HEK293 (cell line): ENCODE measurements around the gene SNTG2.

ENCODE experiments used
- GLI4 ChIP-seq: fragments of 450-650 bp; formaldehyde crosslinking; IDR thresholded peaks from 2 replicates; pipeline ENCODE4 v1.5.1; 2016; ENCODE audit warnings: missing biosample characterization, missing genetic modification characterization
- HOXA7 ChIP-seq: sonication (generic); formaldehyde crosslinking; IDR thresholded peaks from 2 replicates; pipeline ENCODE4 v1.8.1; 2022; ENCODE audit warnings: missing genetic modification reagents, borderline replicate concordance
- TCF7L2 ChIP-seq: IDR thresholded peaks from 2 replicates; pipeline ENCODE4 v1.6.1; 2011; ENCODE audit warnings: low read depth, mild to moderate bottlenecking, inconsistent platforms, low read length, moderate library complexity, borderline replicate concordance
- ZNF10 ChIP-seq: fragments of 450-650 bp; formaldehyde crosslinking; IDR thresholded peaks from 2 replicates; pipeline ENCODE4 v1.5.1; 2017; ENCODE audit warnings: missing biosample characterization, missing genetic modification characterization
- ZNF501 ChIP-seq: fragments of 450-650 bp; formaldehyde crosslinking; IDR thresholded peaks from 2 replicates; pipeline ENCODE4 v1.5.1; 2016; ENCODE audit warnings: missing biosample characterization, missing genetic modification characterization
- TF ChIP-seq, protein P1 (sequence below): fragments of 450-650 bp; formaldehyde crosslinking; IDR thresholded peaks from 2 replicates; pipeline ENCODE4 v1.5.1; 2016; ENCODE audit warnings: missing biosample characterization, missing genetic modification characterization
- TF ChIP-seq, protein P2 (sequence below): fragments of 450-650 bp; formaldehyde crosslinking; IDR thresholded peaks from 2 replicates; pipeline ENCODE4 v1.5.1; 2016; ENCODE audit warnings: missing biosample characterization, missing genetic modification characterization

DNA sequence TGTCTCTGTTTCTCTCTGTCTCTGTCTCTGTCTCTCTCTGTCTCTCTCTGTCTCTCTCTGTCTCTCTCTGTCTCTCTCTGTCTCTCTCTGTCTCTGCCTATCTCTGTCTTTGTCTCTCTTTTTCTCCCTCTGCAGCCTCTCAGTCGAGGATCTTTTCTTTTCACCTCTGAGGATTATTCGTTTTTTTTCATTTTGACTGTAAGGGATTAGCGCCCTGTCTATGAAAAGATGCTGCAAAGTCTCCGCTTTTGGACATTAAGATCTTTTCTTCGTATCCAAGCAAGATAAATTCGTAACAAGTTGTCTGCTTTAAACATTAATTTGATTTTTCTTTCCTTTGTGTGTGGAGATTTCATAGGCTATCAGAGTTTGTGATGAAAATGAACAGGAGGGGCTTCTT is 271.4 kb downstream of the SNTG2 start:
- TF ChIP-seq TCF7L2 (no peak), ZNF501 (tag by site-specific recombination) (no peak), GLI4 (no peak), ZNF10 (tag by site-specific recombination) (no peak), HOXA7 (CRISPR knock-in tag) (no peak)
- TF ChIP-seq, protein P1, sequence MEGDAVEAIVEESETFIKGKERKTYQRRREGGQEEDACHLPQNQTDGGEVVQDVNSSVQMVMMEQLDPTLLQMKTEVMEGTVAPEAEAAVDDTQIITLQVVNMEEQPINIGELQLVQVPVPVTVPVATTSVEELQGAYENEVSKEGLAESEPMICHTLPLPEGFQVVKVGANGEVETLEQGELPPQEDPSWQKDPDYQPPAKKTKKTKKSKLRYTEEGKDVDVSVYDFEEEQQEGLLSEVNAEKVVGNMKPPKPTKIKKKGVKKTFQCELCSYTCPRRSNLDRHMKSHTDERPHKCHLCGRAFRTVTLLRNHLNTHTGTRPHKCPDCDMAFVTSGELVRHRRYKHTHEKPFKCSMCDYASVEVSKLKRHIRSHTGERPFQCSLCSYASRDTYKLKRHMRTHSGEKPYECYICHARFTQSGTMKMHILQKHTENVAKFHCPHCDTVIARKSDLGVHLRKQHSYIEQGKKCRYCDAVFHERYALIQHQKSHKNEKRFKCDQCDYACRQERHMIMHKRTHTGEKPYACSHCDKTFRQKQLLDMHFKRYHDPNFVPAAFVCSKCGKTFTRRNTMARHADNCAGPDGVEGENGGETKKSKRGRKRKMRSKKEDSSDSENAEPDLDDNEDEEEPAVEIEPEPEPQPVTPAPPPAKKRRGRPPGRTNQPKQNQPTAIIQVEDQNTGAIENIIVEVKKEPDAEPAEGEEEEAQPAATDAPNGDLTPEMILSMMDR (tag by site-specific recombination) = no peak
- TF ChIP-seq, protein P2, sequence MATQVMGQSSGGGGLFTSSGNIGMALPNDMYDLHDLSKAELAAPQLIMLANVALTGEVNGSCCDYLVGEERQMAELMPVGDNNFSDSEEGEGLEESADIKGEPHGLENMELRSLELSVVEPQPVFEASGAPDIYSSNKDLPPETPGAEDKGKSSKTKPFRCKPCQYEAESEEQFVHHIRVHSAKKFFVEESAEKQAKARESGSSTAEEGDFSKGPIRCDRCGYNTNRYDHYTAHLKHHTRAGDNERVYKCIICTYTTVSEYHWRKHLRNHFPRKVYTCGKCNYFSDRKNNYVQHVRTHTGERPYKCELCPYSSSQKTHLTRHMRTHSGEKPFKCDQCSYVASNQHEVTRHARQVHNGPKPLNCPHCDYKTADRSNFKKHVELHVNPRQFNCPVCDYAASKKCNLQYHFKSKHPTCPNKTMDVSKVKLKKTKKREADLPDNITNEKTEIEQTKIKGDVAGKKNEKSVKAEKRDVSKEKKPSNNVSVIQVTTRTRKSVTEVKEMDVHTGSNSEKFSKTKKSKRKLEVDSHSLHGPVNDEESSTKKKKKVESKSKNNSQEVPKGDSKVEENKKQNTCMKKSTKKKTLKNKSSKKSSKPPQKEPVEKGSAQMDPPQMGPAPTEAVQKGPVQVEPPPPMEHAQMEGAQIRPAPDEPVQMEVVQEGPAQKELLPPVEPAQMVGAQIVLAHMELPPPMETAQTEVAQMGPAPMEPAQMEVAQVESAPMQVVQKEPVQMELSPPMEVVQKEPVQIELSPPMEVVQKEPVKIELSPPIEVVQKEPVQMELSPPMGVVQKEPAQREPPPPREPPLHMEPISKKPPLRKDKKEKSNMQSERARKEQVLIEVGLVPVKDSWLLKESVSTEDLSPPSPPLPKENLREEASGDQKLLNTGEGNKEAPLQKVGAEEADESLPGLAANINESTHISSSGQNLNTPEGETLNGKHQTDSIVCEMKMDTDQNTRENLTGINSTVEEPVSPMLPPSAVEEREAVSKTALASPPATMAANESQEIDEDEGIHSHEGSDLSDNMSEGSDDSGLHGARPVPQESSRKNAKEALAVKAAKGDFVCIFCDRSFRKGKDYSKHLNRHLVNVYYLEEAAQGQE (tag by site-specific recombination) = no peak
